GM12892 (cell line): Measurements from ENCODE around the gene LRRC34.

ENCODE experiments used
- POLR2A ChIP-seq: IDR thresholded peaks from 2 replicates; pipeline ENCODE4 v1.6.1; 2011; ENCODE audit warnings: low read depth, low read length, control low read depth
- POLR2AphosphoS5 ChIP-seq: IDR thresholded peaks from 2 replicates; pipeline ENCODE4 v1.6.1; 2011; ENCODE audit warnings: low read depth, low read length, control low read depth
- TAF1 ChIP-seq: IDR thresholded peaks from 2 replicates; pipeline ENCODE4 v1.6.1; 2011; ENCODE audit warnings: low read depth, mild to moderate bottlenecking, control low read depth, low read length, borderline replicate concordance

DNA sequence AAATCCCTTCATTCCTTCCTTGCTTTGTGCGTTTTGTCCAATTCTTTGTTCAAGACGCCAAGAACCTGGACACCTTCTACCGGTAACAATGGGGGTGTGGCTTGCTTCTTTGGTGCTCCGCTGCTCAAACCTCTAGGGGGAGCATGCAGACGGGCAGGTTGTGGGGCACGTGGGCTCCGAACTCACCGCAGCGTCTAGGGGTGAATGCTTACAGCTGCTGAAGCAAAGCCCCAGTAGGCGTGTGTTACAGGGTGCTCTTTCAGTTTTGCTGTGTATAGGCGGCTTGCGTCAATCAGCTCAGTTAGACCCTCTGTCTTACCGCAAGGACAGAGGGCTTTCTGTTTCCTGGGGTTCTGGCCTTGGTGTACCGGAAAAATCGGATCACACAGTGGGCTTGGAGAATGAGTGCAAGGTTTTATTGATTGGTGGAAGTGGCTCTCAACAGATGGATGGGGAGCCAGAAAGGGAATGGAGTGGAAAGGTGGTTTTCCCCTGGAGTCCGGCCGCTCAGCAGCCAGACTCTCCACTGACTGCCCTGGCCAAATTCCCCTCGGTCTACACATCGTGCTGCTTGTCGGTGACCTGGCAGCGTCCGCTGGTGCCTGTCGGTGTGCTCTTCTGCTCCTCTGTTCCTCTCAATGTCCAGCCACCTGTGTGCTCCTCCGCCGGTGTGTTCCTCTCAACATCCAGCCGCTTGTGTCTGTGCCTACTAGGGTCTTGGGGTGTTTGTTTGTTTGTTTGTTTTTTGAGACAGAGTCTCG is 1.2 kb upstream of the LRRC34 start:
- peak; percentile 76 for TF ChIP-seq POLR2A
- peak; percentile 68 for TF ChIP-seq POLR2AphosphoS5
- peak; percentile 57; the same call in 1 of the 2 replicates for TF ChIP-seq TAF1
